Measurements from ENCODE around the gene CEP89. TPM values are rescaled to one million over a fixed set of nuclear protein-coding genes. Genes with fewer than 3 reads are reported as not detected.
A peak's percentile ranks its signal among the peaks of the same experiment; 100 is the strongest.
"Not testable (repeated sequence)": the region's sequence is repeated elsewhere in the genome, so short reads cannot be mapped to it uniquely, and the experiment has no call there.

CEP89 gene
- 10 to 100 TPM in 3 of 5 experiments, 1 to 10 TPM in 2; 7.4 to 22.4 (median 20.1) TPM for total RNA-seq
- polyA plus RNA-seq, result 10 to 100 TPM in 1 of 2 donors, 1 to 10 TPM in 1; 9.6 to 12.4 TPM
- total RNA-seq, result 13.5 reads per million, percentile 42 among the genes with 10 or more reads in this experiment

DNA sequence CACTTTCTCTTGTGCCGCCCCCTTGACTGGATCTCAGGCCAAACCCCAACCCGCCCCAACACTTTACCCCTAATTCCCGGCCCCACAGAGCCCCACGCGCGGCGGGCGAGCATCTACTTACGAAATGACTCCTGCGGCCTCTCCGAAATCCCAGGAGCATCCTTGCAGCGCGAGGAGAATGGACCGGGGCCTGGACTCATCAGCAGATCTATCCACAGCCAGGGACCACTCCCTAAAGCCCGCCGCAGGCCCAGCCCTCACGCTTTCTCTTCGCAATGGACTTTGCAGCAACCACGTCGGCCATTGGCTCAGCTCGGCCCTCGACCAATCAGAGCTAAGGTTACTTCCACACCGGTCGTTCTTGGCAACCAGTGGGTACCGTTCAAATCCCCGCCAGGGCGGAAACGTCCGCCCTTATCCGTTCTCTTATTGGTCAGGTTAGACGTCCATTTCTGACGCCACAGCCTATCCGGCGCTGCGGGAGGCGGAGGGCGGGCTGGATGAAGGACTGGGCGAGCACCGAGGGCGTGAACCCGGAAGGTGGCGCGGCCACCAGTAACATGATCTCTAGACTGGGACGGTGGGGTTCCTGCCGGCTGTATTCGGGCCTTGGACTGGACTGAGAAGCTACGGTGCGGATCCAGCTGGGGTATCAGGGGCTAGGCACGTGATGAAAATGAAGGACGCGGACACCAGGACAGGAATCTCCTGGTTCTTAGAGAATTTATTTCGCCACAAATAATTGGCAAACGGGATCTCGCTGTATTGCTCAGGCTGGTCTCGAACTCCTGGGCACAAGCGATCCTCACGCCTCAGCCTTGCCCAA is at the start of gene CEP89, which contains the start of gene FAAP24:
CEP89 (minus strand) TSS at position 244 of the 826 bp plus-strand sequence; CDS start at position 160, 84 bp downstream.
FAAP24 (plus strand) TSS at position 528 of the 826 bp plus-strand sequence. CDS start 955 bp downstream, outside the sequence.
- peaks cover 14 to 27% (median 20%) of the 10 kb centered on the region in 7 donors for H3K4me1 Mint-ChIP-seq
- H3K27ac Mint-ChIP-seq, result peak within 1 kb of the TSS; percentile 92 to 97 (median 97)
- H3K36me3 Mint-ChIP-seq, result peaks cover 0 to 9% (median 4%) of the 10 kb centered on the region in 5 donors
- no peaks in the 10 kb centered on the region for H3K27me3 Mint-ChIP-seq
- CTCF ChIA-PET, result no interaction called here
- POLR2A ChIA-PET, result interaction anchor here (0.6 to 3.0 kb wide), 9 partner anchors 17 to 1870 kb away, joined by 3 to 13 read pairs (median 3); partner anchors contain the start of genes GPATCH1, NUDT19 and PDCD5
- DNase-seq, result peak; percentile 89 to 99 (median 98)
- Histone ChIP-seq H3K27me3 (ENCODE audit: control insufficient read depth in 2 of 2, insufficient read depth in 2 of 2, low read length in 2 of 2) (no peaks in the 10 kb centered on the region), H3K4me1 (ENCODE audit: control insufficient read depth in 2 of 2, insufficient read depth in 2 of 2, low read length in 2 of 2) (peaks cover 0 to 5% of the 10 kb centered on the region in 2 donors), H3K9me3 (ENCODE audit: control insufficient read depth in 2 of 3, low read length in 3 of 3) (no peaks in the 10 kb centered on the region), H3K27ac (ENCODE audit: low read depth, low read length) (peak within 1 kb of the TSS; percentile 75), H3K36me3 (ENCODE audit: control insufficient read depth in 2 of 3, insufficient read depth in 3 of 3, low read length in 3 of 3) (peaks cover 0 to 3% (median 0%) of the 10 kb centered on the region in 3 experiments), H3K4me3 (ENCODE audit: low read length) (peak within 1 kb of the TSS; percentile 78)
- H3K4me3 Mint-ChIP-seq, result peak within 1 kb of the TSS; percentile 96 to 100 (median 99)
- peaks cover 0 to 5% (median 0%) of the 10 kb centered on the region in 11 donors for H3K9me3 Mint-ChIP-seq
- intact Hi-C loops (cut with micrococcal nuclease), result loop anchor here (1.0 to 10.0 kb wide), 14 partner anchors 109 to 565 kb away; partner anchors contain the start of genes ANKRD27 (in 2 of the 2), CEBPG (in 2 of the 2), GPATCH1 (in 2 of the 2) and PDCD5 (in 2 of the 2)
- ATAC-seq, result peak; percentile 98

DNA sequence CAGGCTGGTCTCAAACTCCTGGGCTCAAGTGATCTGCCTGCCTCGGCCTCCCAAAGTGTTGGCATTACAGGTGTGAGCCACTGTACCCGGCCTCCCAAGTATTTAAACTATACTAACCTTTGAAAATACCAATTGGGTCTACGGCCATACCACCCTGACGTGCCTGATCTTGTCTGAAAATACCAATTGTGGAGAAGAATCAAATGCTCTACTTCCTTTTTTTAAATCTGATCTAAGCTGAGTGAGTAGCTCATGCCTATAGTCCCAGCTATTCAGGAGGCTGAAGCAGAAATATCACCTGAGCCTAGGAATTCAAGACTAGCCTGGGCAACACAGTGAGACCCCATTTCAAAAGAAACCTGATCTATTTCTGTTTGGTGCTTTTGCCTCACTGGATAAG is 39.1 kb upstream of the CEP89 start:
- H3K27ac ChIP-seq (ENCODE audit: low read depth, low read length); ATAC-seq; CTCF ChIA-PET; DNase-seq; POLR2A ChIA-PET; H3K27ac Mint-ChIP-seq; H3K4me3 Mint-ChIP-seq; H3K27me3 ChIP-seq (ENCODE audit: control insufficient read depth in 2 of 2, insufficient read depth in 2 of 2, low read length in 2 of 2); H3K36me3 ChIP-seq (ENCODE audit: control insufficient read depth in 2 of 3, insufficient read depth in 3 of 3, low read length in 3 of 3); H3K4me3 ChIP-seq (ENCODE audit: low read length); H3K4me1 Mint-ChIP-seq; H3K27me3 Mint-ChIP-seq; H3K4me1 ChIP-seq (ENCODE audit: control insufficient read depth in 2 of 2, insufficient read depth in 2 of 2, low read length in 2 of 2); intact Hi-C loops (cut with micrococcal nuclease); H3K9me3 Mint-ChIP-seq; H3K36me3 Mint-ChIP-seq; H3K9me3 ChIP-seq (ENCODE audit: control insufficient read depth in 2 of 3, low read length in 3 of 3): not testable (repeated sequence)

GRCh38 chr19:33008738-33009137 is 37.0 kb upstream of the CEP89 start:
- Histone ChIP-seq H3K27ac (ENCODE audit: low read depth, low read length) (no peak overlapping the region), H3K36me3 (ENCODE audit: control insufficient read depth in 2 of 3, insufficient read depth in 3 of 3, low read length in 3 of 3) (no peaks in the 10 kb centered on the region), H3K4me3 (ENCODE audit: low read length) (no peak overlapping the region), H3K27me3 (ENCODE audit: control insufficient read depth in 2 of 2, insufficient read depth in 2 of 2, low read length in 2 of 2) (no peaks in the 10 kb centered on the region), H3K9me3 (ENCODE audit: control insufficient read depth in 2 of 3, low read length in 3 of 3) (no peaks in the 10 kb centered on the region), H3K4me1 (ENCODE audit: control insufficient read depth in 2 of 2, insufficient read depth in 2 of 2, low read length in 2 of 2) (no peaks in the 10 kb centered on the region)
- ChIA-PET POLR2A (no interaction called here), CTCF (no interaction called here)
- intact Hi-C loops (cut with micrococcal nuclease), result no loop called here
- DNase-seq (no peak), ATAC-seq (no peak)
- H3K27ac Mint-ChIP-seq, result peak overlapping the region in 1 of 9 donors; percentile 2
- no peak overlapping the region for H3K4me3 Mint-ChIP-seq
- H3K9me3 Mint-ChIP-seq, result no peaks in the 10 kb centered on the region
- H3K36me3 Mint-ChIP-seq, result no peaks in the 10 kb centered on the region
- peaks cover 0 to 5% (median 4%) of the 10 kb centered on the region in 5 donors for H3K27me3 Mint-ChIP-seq
- no peaks in the 10 kb centered on the region for H3K4me1 Mint-ChIP-seq

DNA sequence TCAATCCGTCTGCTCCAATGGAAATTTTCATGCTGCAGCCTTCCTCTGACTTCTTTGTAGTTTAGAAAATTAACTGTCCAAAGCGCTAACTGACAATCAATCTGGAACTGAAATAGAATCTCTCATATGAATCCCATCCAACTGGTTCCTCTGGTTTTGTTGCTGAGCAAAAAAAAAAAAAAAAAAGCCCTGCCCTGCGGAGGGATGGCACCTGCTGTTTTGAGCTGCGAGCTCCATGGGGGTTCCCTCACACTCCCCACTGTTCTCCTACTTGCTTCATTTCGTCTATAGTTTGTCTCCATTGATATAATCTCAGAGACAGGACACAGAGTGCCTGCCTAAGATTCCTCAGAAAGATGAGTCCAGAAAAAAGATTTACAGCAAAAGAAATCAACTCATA is 33.7 kb upstream of the CEP89 start:
- no peak for DNase-seq
- H3K4me3 Mint-ChIP-seq, result no peak overlapping the region
- ATAC-seq, result no peak
- Histone ChIP-seq H3K27ac (ENCODE audit: low read depth, low read length) (no peak overlapping the region), H3K27me3 (ENCODE audit: control insufficient read depth in 2 of 2, insufficient read depth in 2 of 2, low read length in 2 of 2) (no peaks in the 10 kb centered on the region), H3K4me3 (ENCODE audit: low read length) (no peak overlapping the region), H3K36me3 (ENCODE audit: control insufficient read depth in 2 of 3, insufficient read depth in 3 of 3, low read length in 3 of 3) (no peaks in the 10 kb centered on the region), H3K9me3 (ENCODE audit: control insufficient read depth in 2 of 3, low read length in 3 of 3) (no peaks in the 10 kb centered on the region), H3K4me1 (ENCODE audit: control insufficient read depth in 2 of 2, insufficient read depth in 2 of 2, low read length in 2 of 2) (peaks cover 0 to 3% of the 10 kb centered on the region in 2 donors)
- ChIA-PET POLR2A (no interaction called here), CTCF (no interaction called here)
- no peaks in the 10 kb centered on the region for H3K9me3 Mint-ChIP-seq
- H3K27me3 Mint-ChIP-seq, result no peaks in the 10 kb centered on the region
- H3K4me1 Mint-ChIP-seq, result peaks cover 5 to 6% (median 5%) of the 10 kb centered on the region in 7 donors
- H3K27ac Mint-ChIP-seq, result no peak overlapping the region
- intact Hi-C loops (cut with micrococcal nuclease), result no loop called here
- no peaks in the 10 kb centered on the region for H3K36me3 Mint-ChIP-seq

DNA sequence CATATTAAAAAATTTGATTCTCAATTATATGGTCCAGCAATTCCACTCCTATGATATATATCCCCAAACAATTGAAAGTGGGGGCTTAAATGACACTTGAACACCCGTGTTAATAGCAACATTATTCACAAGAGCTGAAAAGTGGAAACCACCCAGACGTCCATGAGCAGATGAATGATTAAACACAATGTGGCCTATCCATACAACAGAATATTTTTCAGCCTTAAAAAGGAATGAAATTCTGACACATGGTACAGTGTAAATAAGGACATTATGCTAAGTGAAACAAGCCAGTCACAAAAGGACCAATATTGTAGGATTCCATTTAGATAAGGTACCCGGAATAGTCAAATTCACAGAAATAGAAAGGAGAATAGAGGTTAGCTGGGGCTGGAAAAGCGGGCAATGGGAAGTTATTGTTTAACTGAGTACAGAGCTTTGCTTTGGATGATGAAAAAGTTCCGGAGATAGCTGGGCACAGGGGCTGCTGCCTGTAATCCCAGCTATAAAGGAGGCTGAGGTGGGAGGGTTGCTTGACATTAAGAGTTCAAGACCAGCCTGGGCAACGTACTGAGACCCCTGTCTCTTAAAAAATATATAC is 31.8 kb upstream of the CEP89 start:
- intact Hi-C loops (cut with micrococcal nuclease); H3K36me3 Mint-ChIP-seq: not testable (repeated sequence)

DNA sequence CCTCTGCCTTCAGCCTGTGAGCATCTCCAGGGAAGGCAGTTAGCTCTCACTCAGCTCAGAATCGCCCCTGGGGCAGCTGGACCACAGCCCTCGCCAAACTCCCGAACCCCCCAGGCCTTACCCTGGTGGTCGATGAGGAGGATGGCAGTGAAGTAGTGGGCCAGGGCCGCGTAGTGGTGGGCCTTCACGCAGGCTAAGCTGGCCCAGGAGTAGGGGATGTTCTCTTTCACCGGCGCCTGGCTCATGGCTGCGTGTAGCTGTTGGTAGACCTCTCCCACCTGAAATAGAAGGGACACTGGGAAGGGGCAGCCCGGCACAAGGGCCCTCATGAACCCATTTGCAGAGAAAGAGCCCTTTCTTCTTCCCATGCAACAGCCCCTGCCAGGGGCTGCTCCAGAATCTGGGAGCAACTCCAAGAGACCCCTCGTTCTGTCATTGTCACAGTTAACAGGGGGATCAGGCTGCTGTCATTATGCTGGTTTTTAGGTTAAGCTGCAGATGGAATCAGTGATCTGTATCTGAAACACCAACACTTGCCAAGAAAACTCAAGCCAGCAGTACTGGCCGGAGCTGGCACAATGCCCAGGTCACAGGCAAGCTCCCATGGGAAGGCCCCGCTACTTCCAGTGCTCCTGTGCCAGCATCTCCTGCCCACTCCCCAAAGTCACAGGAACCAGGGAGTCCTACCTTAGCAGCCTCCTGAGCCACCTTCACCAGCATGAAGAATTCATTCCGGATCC is 30.5 kb upstream of the CEP89 start:
- H3K27me3 Mint-ChIP-seq; CTCF ChIA-PET; DNase-seq; H3K9me3 Mint-ChIP-seq; H3K27me3 ChIP-seq (ENCODE audit: control insufficient read depth in 2 of 2, insufficient read depth in 2 of 2, low read length in 2 of 2); H3K27ac Mint-ChIP-seq; H3K4me1 ChIP-seq (ENCODE audit: control insufficient read depth in 2 of 2, insufficient read depth in 2 of 2, low read length in 2 of 2); H3K36me3 Mint-ChIP-seq; intact Hi-C loops (cut with micrococcal nuclease); H3K9me3 ChIP-seq (ENCODE audit: control insufficient read depth in 2 of 3, low read length in 3 of 3); ATAC-seq; H3K4me3 ChIP-seq (ENCODE audit: low read length); H3K27ac ChIP-seq (ENCODE audit: low read depth, low read length); POLR2A ChIA-PET; H3K4me3 Mint-ChIP-seq; H3K36me3 ChIP-seq (ENCODE audit: control insufficient read depth in 2 of 3, insufficient read depth in 3 of 3, low read length in 3 of 3): not testable (repeated sequence)
- peaks cover 10 to 22% (median 16%) of the 10 kb centered on the region in 7 donors for H3K4me1 Mint-ChIP-seq

More for the DNA sequence above, 31.8 kb upstream of the CEP89 start:
- H3K9me3 ChIP-seq (ENCODE audit: control insufficient read depth in 2 of 3, low read length in 3 of 3); ATAC-seq; H3K4me1 ChIP-seq (ENCODE audit: control insufficient read depth in 2 of 2, insufficient read depth in 2 of 2, low read length in 2 of 2); H3K9me3 Mint-ChIP-seq; H3K4me3 Mint-ChIP-seq; CTCF ChIA-PET; H3K4me3 ChIP-seq (ENCODE audit: low read length); DNase-seq; H3K27me3 Mint-ChIP-seq; H3K27ac ChIP-seq (ENCODE audit: low read depth, low read length); H3K36me3 ChIP-seq (ENCODE audit: control insufficient read depth in 2 of 3, insufficient read depth in 3 of 3, low read length in 3 of 3); H3K27me3 ChIP-seq (ENCODE audit: control insufficient read depth in 2 of 2, insufficient read depth in 2 of 2, low read length in 2 of 2); H3K27ac Mint-ChIP-seq: not testable (repeated sequence)
- peaks cover 8 to 14% (median 13%) of the 10 kb centered on the region in 7 donors for H3K4me1 Mint-ChIP-seq
- POLR2A ChIA-PET, result interaction anchor here (0.6 kb wide), 1 partner anchor 9 kb away, joined by 3 read pairs; no protein-coding TSS in a partner anchor

Data from naive thymus-derived CD4-positive, alpha-beta T cell (primary cell).